CD4-positive, alpha-beta memory T cell (primary cell): ENCODE data around the gene AFAP1. TPM values are rescaled to one million over a fixed set of nuclear protein-coding genes. Genes with fewer than 3 reads are reported as not detected.

Experiments used
- CTCF ChIA-PET: fragments of 350-600 bp; sonication (Branson Sonifier 250); formaldehyde crosslinking; loops from one replicate; lab custom pipeline; 2021; ENCODE audit warnings: inconsistent platforms; ENCODE audit not compliant: partially characterized antibody; lab: Charles Lee
- POLR2A ChIA-PET: fragments of 350-600 bp; sonication (Branson Sonifier 250); formaldehyde crosslinking; loops from one replicate; lab custom pipeline; 2021; ENCODE audit not compliant: partially characterized antibody; lab: Charles Lee
- DNase-seq, 5 donors: peaks; one replicate each; pipeline versions ENCODE4 v3.0.0 to v3.0.0-alpha.2; 2020 to 2022; ENCODE audit warnings: mixed read lengths in 1 of 5
- H3K27ac ChIP-seq: one replicate; pipeline ENCODE4 v1.7.0; 2013; ENCODE audit warnings: low read depth, low read length
- H3K27me3 ChIP-seq: 2 replicates; pipeline ENCODE4 v1.7.0; 2013; ENCODE audit warnings: mild to moderate bottlenecking, low read length, moderate library complexity; ENCODE audit not compliant: insufficient read depth
- H3K36me3 ChIP-seq: 2 replicates; pipeline ENCODE4 v1.7.0; 2013; ENCODE audit warnings: mild to moderate bottlenecking, low read length, moderate library complexity; ENCODE audit not compliant: insufficient read depth
- H3K4me1 ChIP-seq: 2 replicates; pipeline ENCODE4 v1.7.0; 2013; ENCODE audit warnings: mild to moderate bottlenecking, low read length, moderate library complexity; ENCODE audit not compliant: insufficient read depth
- H3K4me3 ChIP-seq, 2 donors: one replicate each; pipeline ENCODE4 v1.7.0; 2013; ENCODE audit warnings: low read length in 2 of 2, mild to moderate bottlenecking in 1 of 2
- H3K9me3 ChIP-seq, 2 donors: one replicate each; pipeline ENCODE4 v1.7.0; 2013; ENCODE audit warnings: low read length in 2 of 2, control low read depth in 1 of 2; ENCODE audit not compliant: control insufficient read depth in 1 of 2
- H3K27ac Mint-ChIP-seq, 7 donors: one replicate each; pipeline ENCODE4 v1.8.0; 2020 to 2021; ENCODE audit warnings: mixed read lengths in 7 of 7, mild to moderate bottlenecking in 6 of 7, inconsistent platforms in 3 of 7, moderate library complexity in 3 of 7
- H3K27me3 Mint-ChIP-seq, 2 donors: one replicate each; pipeline ENCODE4 v1.8.0; 2020 to 2021; ENCODE audit warnings: mixed read lengths in 2 of 2
- H3K36me3 Mint-ChIP-seq, 2 donors: one replicate each; pipeline ENCODE4 v1.8.0; 2020 to 2021; ENCODE audit warnings: mixed read lengths in 2 of 2, inconsistent platforms in 1 of 2, mild to moderate bottlenecking in 1 of 2
- H3K4me1 Mint-ChIP-seq, 4 donors: one replicate each; pipeline ENCODE4 v1.8.0; 2020 to 2021; ENCODE audit warnings: mixed read lengths in 4 of 4, mild to moderate bottlenecking in 1 of 4
- H3K4me3 Mint-ChIP-seq, 8 donors: one replicate each; pipeline ENCODE4 v1.8.0; 2020 to 2021; ENCODE audit warnings: mixed read lengths in 8 of 8, mild to moderate bottlenecking in 7 of 8, moderate library complexity in 6 of 8, inconsistent platforms in 3 of 8
- H3K9me3 Mint-ChIP-seq, 8 donors: one replicate each; pipeline ENCODE4 v1.8.0; 2020 to 2021; ENCODE audit warnings: mixed read lengths in 8 of 8, mild to moderate bottlenecking in 5 of 8, inconsistent platforms in 3 of 8, moderate library complexity in 1 of 8
- intact Hi-C: fragments of 100-400 bp; cut with micrococcal nuclease; formaldehyde crosslinking; loops from one replicate; pipeline ENCODE4 v1.15.1; 2023
- polyA plus RNA-seq, 2 donors: library from polyadenylated mRNA; unstranded; fragments of 300-500 nt; fragmentation: Illumina TruSeq; gene quantifications; one replicate each; pipeline ENCODE4 v1.2.3, GENCODE V29; 2021
- total RNA-seq, 2 experiments: library from RNA; stranded (reverse); gene quantifications; one replicate each; pipeline ENCODE4 v1.2.3, GENCODE V29; 2021

AFAP1 gene
- total and polyA plus RNA-seq, 4 experiments from 2014 or later: 0.95 to 21.8 (median 12.6) TPM

- no peaks in the 10 kb centered on the region for H3K27me3 ChIP-seq
- Mint-ChIP-seq H3K4me1 (peaks cover 14 to 33% (median 26%) of the 10 kb centered on the region in 4 donors), H3K27ac (peak overlapping the region in 3 of 7 donors; percentile 49 to 74 (median 72)), H3K27me3 (no peaks in the 10 kb centered on the region), H3K36me3 (peaks cover 0 to 5% of the 10 kb centered on the region in 2 donors), H3K9me3 (no peaks in the 10 kb centered on the region), H3K4me3 (no peak overlapping the region)
- DNase-seq: no peak
- H3K36me3 ChIP-seq: no peaks in the 10 kb centered on the region
- CTCF ChIA-PET: interaction anchor here (0.7 to 1.5 kb wide), 4 partner anchors 9 to 174 kb away, joined by 3 to 6 read pairs (median 4); no protein-coding TSS in a partner anchor
- no peak overlapping the region for H3K4me3 ChIP-seq
- intact Hi-C loops: no loop called here
- peaks cover 26% of the 10 kb centered on the region for H3K4me1 ChIP-seq
- no peak overlapping the region for H3K27ac ChIP-seq
- POLR2A ChIA-PET: no interaction called here
- no peaks in the 10 kb centered on the region for H3K9me3 ChIP-seq
Measured at GRCh38 chr4:7976025-7976424, 36.4 kb upstream of the AFAP1 start.

GRCh38 chr4:7974425-7974824, 34.8 kb upstream of the AFAP1 start:
- H3K36me3 Mint-ChIP-seq: peaks cover 0 to 17% of the 10 kb centered on the region in 2 donors
- no peaks in the 10 kb centered on the region for H3K36me3 ChIP-seq
- H3K4me3 ChIP-seq: no peak overlapping the region
- no peaks in the 10 kb centered on the region for H3K27me3 ChIP-seq
- no peak overlapping the region for H3K4me3 Mint-ChIP-seq
- no peaks in the 10 kb centered on the region for H3K27me3 Mint-ChIP-seq
- ChIA-PET POLR2A (no interaction called here), CTCF (no interaction called here)
- peaks cover 0 to 3% (median 0%) of the 10 kb centered on the region in 8 donors for H3K9me3 Mint-ChIP-seq
- no peaks in the 10 kb centered on the region for H3K9me3 ChIP-seq
- DNase-seq: no peak
- H3K4me1 ChIP-seq: peaks cover 40% of the 10 kb centered on the region
- intact Hi-C loops: no loop called here
- peak overlapping the region in 3 of 7 donors; percentile 27 to 71 (median 70) for H3K27ac Mint-ChIP-seq
- no peak overlapping the region for H3K27ac ChIP-seq
- H3K4me1 Mint-ChIP-seq: peaks cover 24 to 49% (median 39%) of the 10 kb centered on the region in 4 donors

GRCh38 chr4:7973545-7973981, 33.9 kb upstream of the AFAP1 start:
- H3K27me3 Mint-ChIP-seq: no peaks in the 10 kb centered on the region
- intact Hi-C loops: no loop called here
- DNase-seq: no peak
- no peaks in the 10 kb centered on the region for H3K9me3 ChIP-seq
- H3K4me3 ChIP-seq: no peak overlapping the region
- no peaks in the 10 kb centered on the region for H3K36me3 ChIP-seq
- CTCF ChIA-PET: no interaction called here
- peak overlapping the region in 4 of 8 donors; percentile 21 to 38 (median 32) for H3K4me3 Mint-ChIP-seq
- H3K4me1 Mint-ChIP-seq: peaks cover 27 to 56% (median 44%) of the 10 kb centered on the region in 4 donors
- POLR2A ChIA-PET: interaction anchor here (0.7 to 1.8 kb wide), 2 partner anchors 34 to 37 kb away, joined by 3 to 5 read pairs; partner anchors contain the start of gene AFAP1
- peaks cover 0 to 3% (median 0%) of the 10 kb centered on the region in 8 donors for H3K9me3 Mint-ChIP-seq
- peaks cover 0 to 17% of the 10 kb centered on the region in 2 donors for H3K36me3 Mint-ChIP-seq
- H3K27ac ChIP-seq: no peak overlapping the region
- H3K4me1 ChIP-seq: peaks cover 48% of the 10 kb centered on the region
- peak overlapping the region; percentile 67 to 97 (median 88) for H3K27ac Mint-ChIP-seq
- H3K27me3 ChIP-seq: no peaks in the 10 kb centered on the region

GRCh38 chr4:7971881-7972500, 32.3 kb upstream of the AFAP1 start:
- H3K36me3 ChIP-seq: no peaks in the 10 kb centered on the region
- peaks cover 60% of the 10 kb centered on the region for H3K4me1 ChIP-seq
- Mint-ChIP-seq H3K36me3 (peaks cover 0 to 17% of the 10 kb centered on the region in 2 donors), H3K4me1 (peaks cover 27 to 69% (median 53%) of the 10 kb centered on the region in 4 donors), H3K27me3 (no peaks in the 10 kb centered on the region), H3K27ac (peak overlapping the region; percentile 85 to 97 (median 90)), H3K9me3 (peaks cover 0 to 3% (median 0%) of the 10 kb centered on the region in 8 donors), H3K4me3 (peak overlapping the region; percentile 66 to 99 (median 96))
- H3K9me3 ChIP-seq: no peaks in the 10 kb centered on the region
- CTCF ChIA-PET: interaction anchor here (1.3 kb wide), 1 partner anchor 166 kb away, joined by 4 read pairs; no protein-coding TSS in a partner anchor
- DNase-seq: no peak
- intact Hi-C loops: loop anchor here (2.0 kb wide), 1 partner anchor 95 kb away; no protein-coding TSS in a partner anchor
- POLR2A ChIA-PET: interaction anchor here (1.2 to 4.2 kb wide), 3 partner anchors 33 to 144 kb away, joined by 3 to 51 read pairs (median 4); partner anchors contain the start of gene AFAP1
- H3K4me3 ChIP-seq: no peak overlapping the region
- H3K27me3 ChIP-seq: no peaks in the 10 kb centered on the region
- peak overlapping the region; percentile 67 for H3K27ac ChIP-seq

- H3K27me3 ChIP-seq: no peaks in the 10 kb centered on the region
- DNase-seq: no peak
- H3K27ac Mint-ChIP-seq: peak overlapping the region; percentile 91 to 98 (median 97)
- CTCF ChIA-PET: interaction anchor here (1.3 to 1.8 kb wide), 3 partner anchors 31 to 167 kb away, joined by 3 to 4 read pairs (median 4); partner anchors contain the start of gene AFAP1
- peak overlapping the region; percentile 50 to 59 for H3K4me3 ChIP-seq
- H3K4me1 Mint-ChIP-seq: peaks cover 26 to 69% (median 51%) of the 10 kb centered on the region in 4 donors
- no peaks in the 10 kb centered on the region for H3K27me3 Mint-ChIP-seq
- POLR2A ChIA-PET: interaction anchor here (1.2 to 4.2 kb wide), 4 partner anchors 10 to 143 kb away, joined by 3 to 51 read pairs (median 4); partner anchors contain the start of gene AFAP1
- intact Hi-C loops: loop anchor here (2.0 kb wide), 1 partner anchor 94 kb away; no protein-coding TSS in a partner anchor
- peak overlapping the region; percentile 92 to 99 (median 98) for H3K4me3 Mint-ChIP-seq
- H3K36me3 ChIP-seq: no peaks in the 10 kb centered on the region
- no peaks in the 10 kb centered on the region for H3K9me3 ChIP-seq
- peak overlapping the region; percentile 67 for H3K27ac ChIP-seq
- H3K9me3 Mint-ChIP-seq: peaks cover 0 to 3% (median 0%) of the 10 kb centered on the region in 8 donors
- peaks cover 0 to 17% of the 10 kb centered on the region in 2 donors for H3K36me3 Mint-ChIP-seq
- peaks cover 60% of the 10 kb centered on the region for H3K4me1 ChIP-seq
Measured at GRCh38 chr4:7971159-7971631, 31.5 kb upstream of the AFAP1 start.

GRCh38 chr4:7970361-7970946, 30.8 kb upstream of the AFAP1 start:
- intact Hi-C loops: loop anchor here (1.0 to 2.0 kb wide), 3 partner anchors 31 to 115 kb away; partner anchors contain the start of gene AFAP1
- H3K27ac Mint-ChIP-seq: peak overlapping the region; percentile 91 to 98 (median 97)
- H3K36me3 Mint-ChIP-seq: peaks cover 0 to 17% of the 10 kb centered on the region in 2 donors
- ChIA-PET POLR2A (interaction anchor here (0.5 to 4.2 kb wide), 5 partner anchors 9 to 958 kb away, joined by 3 to 51 read pairs (median 5); partner anchors contain the start of gene AFAP1), CTCF (interaction anchor here (1.3 to 1.8 kb wide), 3 partner anchors 16 to 166 kb away, joined by 3 to 4 read pairs (median 4); partner anchors contain the start of gene AFAP1)
- DNase-seq: no peak
- peaks cover 0 to 3% (median 0%) of the 10 kb centered on the region in 8 donors for H3K9me3 Mint-ChIP-seq
- Histone ChIP-seq H3K4me3 (peak overlapping the region; percentile 50 to 59), H3K27ac (peak overlapping the region; percentile 67), H3K4me1 (peaks cover 66% of the 10 kb centered on the region), H3K9me3 (no peaks in the 10 kb centered on the region), H3K36me3 (no peaks in the 10 kb centered on the region), H3K27me3 (no peaks in the 10 kb centered on the region)
- peak overlapping the region; percentile 92 to 99 (median 98) for H3K4me3 Mint-ChIP-seq
- H3K27me3 Mint-ChIP-seq: no peaks in the 10 kb centered on the region
- H3K4me1 Mint-ChIP-seq: peaks cover 28 to 74% (median 55%) of the 10 kb centered on the region in 4 donors
